Endothelial cell of umbilical vein (primary cell): ENCODE measurements around the gene GREB1. TPM values are rescaled to one million over a fixed set of nuclear protein-coding genes. Genes with fewer than 3 reads are reported as not detected.

Experiments
- BruUV-seq: library from RNA; stranded (reverse); fragments of 400-500 nt; replicated peaks from 2 replicates; lab custom pipeline; 2021; lab: Mats Ljungman, UMichigan
- CTCF ChIA-PET: fragments of 300-600, 350-600 bp; sonication (Branson Sonifier 250); formaldehyde crosslinking; loops from one replicate; lab custom pipeline; 2021; ENCODE audit warnings: antibody characterized with exemption, inconsistent platforms; lab: Charles Lee
- POLR2A ChIA-PET: fragments of 300-600, 350-600 bp; sonication (Branson Sonifier 250); formaldehyde crosslinking; loops from one replicate; lab custom pipeline; 2021; ENCODE audit warnings: antibody characterized with exemption, inconsistent platforms; lab: Charles Lee
- DNase-seq: peaks from one replicate; pipeline ENCODE4 v3.0.0-alpha.2; 2011; ENCODE audit warnings: low read depth, low spot score
- FAIRE-seq: peaks from 2 replicates; lab custom pipeline; 2011; peaks lifted over from hg19 to GRCh38; lab: Jason Lieb, UNC
- H2AFZ ChIP-seq: 2 replicates; pipeline ENCODE4 v1.6.0; 2012; ENCODE audit warnings: low read depth, low read length, control low read depth, inconsistent platforms
- H3K27ac ChIP-seq: 2 replicates; pipeline ENCODE4 v1.5.1; 2011; ENCODE audit warnings: low read depth, mild to moderate bottlenecking, control low read depth, low read length, moderate library complexity; ENCODE audit not compliant: insufficient read depth
- H3K27me3 ChIP-seq, 2 experiments: 2 replicates each; pipeline versions ENCODE4 v1.6.0 to v1.6.1; 2011; ENCODE audit warnings: low read length in 2 of 2, mixed read lengths in 1 of 2; ENCODE audit not compliant: control insufficient read depth in 2 of 2, insufficient read depth in 2 of 2
- H3K36me3 ChIP-seq, 2 experiments: 2 replicates in 1 of 2; 3 replicates in 1 of 2; pipeline ENCODE4 v1.5.1; 2011; ENCODE audit warnings: low read length in 2 of 2, mild to moderate bottlenecking in 1 of 2, moderate library complexity in 1 of 2; ENCODE audit not compliant: control insufficient read depth in 2 of 2, insufficient read depth in 2 of 2; ENCODE audit errors: extremely low read depth in 1 of 2
- H3K4me1 ChIP-seq: 3 replicates; pipeline ENCODE4 v1.5.1; 2011; ENCODE audit warnings: mild to moderate bottlenecking, low read length; ENCODE audit not compliant: control insufficient read depth, insufficient read depth; ENCODE audit errors: extremely low read depth
- H3K4me2 ChIP-seq: 2 replicates; pipeline ENCODE4 v1.6.1; 2011; ENCODE audit warnings: low read length, control low read depth, mixed read lengths; ENCODE audit not compliant: insufficient read depth
- H3K4me3 ChIP-seq, 3 experiments: fragments of 200-600 bp in 1 of 3; sonication (generic), shearing (Covaris generic) in 1 of 3; replicated peaks in 1 of 3; 2 replicates each; pipeline ENCODE4 v1.5.1; 2011 to 2016; ENCODE audit warnings: control low read depth in 3 of 3, low read length in 3 of 3, mild to moderate bottlenecking in 2 of 3, inconsistent platforms in 1 of 3, low read depth in 1 of 3, moderate library complexity in 1 of 3; ENCODE audit not compliant: insufficient read depth in 1 of 3
- H3K79me2 ChIP-seq: 2 replicates; pipeline ENCODE4 v1.6.0; 2012; ENCODE audit warnings: low read length, inconsistent platforms; ENCODE audit not compliant: control insufficient read depth, insufficient read depth
- H3K9ac ChIP-seq: replicated peaks from 2 replicates; pipeline ENCODE3; 2011; ENCODE audit warnings: low read length, control low read depth; ENCODE audit not compliant: insufficient read depth; ENCODE audit errors: extremely low read depth
- H3K9me1 ChIP-seq: replicated peaks from 3 replicates; pipeline ENCODE4 v1.6.0; 2011; ENCODE audit warnings: mild to moderate bottlenecking, low read length; ENCODE audit not compliant: control insufficient read depth, insufficient read depth; ENCODE audit errors: extremely low read depth
- H3K9me3 ChIP-seq: replicated peaks from 2 replicates; pipeline ENCODE4 v1.5.1; 2012; ENCODE audit warnings: low read length, inconsistent platforms; ENCODE audit not compliant: control insufficient read depth, insufficient read depth
- H4K20me1 ChIP-seq: replicated peaks from 2 replicates; pipeline ENCODE3; 2011; ENCODE audit warnings: mild to moderate bottlenecking, low read length; ENCODE audit not compliant: control insufficient read depth, insufficient read depth; ENCODE audit errors: extremely low read depth
- CTCF ChIP-seq, 2 donors: IDR thresholded peaks; 1 replicate in 1 of 2; 2 replicates in 1 of 2; pipeline ENCODE4 v1.5.1; 2011; ENCODE audit warnings: low read length in 2 of 2, mild to moderate bottlenecking in 2 of 2, moderate library complexity in 2 of 2, control low read depth in 1 of 2, inconsistent platforms in 1 of 2, low read depth in 1 of 2; ENCODE audit not compliant: insufficient read depth in 1 of 2; ENCODE audit errors: extremely low read depth in 1 of 2
- EZH2 ChIP-seq: IDR thresholded peaks from 2 replicates; pipeline ENCODE4 v1.6.1; 2012; ENCODE audit warnings: borderline replicate concordance, low read depth, mild to moderate bottlenecking, moderate library complexity, low read length, inconsistent platforms; ENCODE audit not compliant: severe bottlenecking
- FOS ChIP-seq: IDR thresholded peaks from 2 replicates; pipeline ENCODE4 v1.6.1; 2011; ENCODE audit warnings: mild to moderate bottlenecking, low read length, moderate library complexity, borderline replicate concordance; ENCODE audit not compliant: insufficient read depth
- GATA2 ChIP-seq: IDR thresholded peaks from 2 replicates; pipeline ENCODE4 v1.7.0; 2011; ENCODE audit warnings: low read depth, mild to moderate bottlenecking, moderate library complexity, mixed read lengths, low read length; ENCODE audit not compliant: insufficient read length, insufficient read depth
- JUN ChIP-seq: IDR thresholded peaks from 2 replicates; pipeline ENCODE4 v1.6.1; 2011; ENCODE audit warnings: borderline replicate concordance, low read depth; ENCODE audit not compliant: insufficient read length, insufficient read depth
- MYC ChIP-seq: IDR thresholded peaks from one replicate; pipeline ENCODE4 v1.6.1; 2011; ENCODE audit warnings: mild to moderate bottlenecking, low read depth, low read length
- POLR2A ChIP-seq: IDR thresholded peaks from 2 replicates; pipeline ENCODE4 v1.6.1; 2012; ENCODE audit warnings: low read depth, mild to moderate bottlenecking, control low read depth, low read length
- POLR2AphosphoS5 ChIP-seq: IDR thresholded peaks from 2 replicates; pipeline ENCODE4 v1.6.1; 2012; ENCODE audit warnings: low read depth, mild to moderate bottlenecking, control low read depth, low read length, moderate library complexity; ENCODE audit not compliant: insufficient read depth
- dilution Hi-C: fragments of 300-500 bp; cut with MboI; formaldehyde crosslinking; loops from one replicate; pipeline ENCODE4 v1.15.0; 2019; ENCODE audit warnings: low sequenced_read_pairs; ENCODE audit not compliant: extremely low pct_ligation_motif_present
- intact Hi-C: fragments of 100-400 bp; cut with micrococcal nuclease; formaldehyde crosslinking; loops from one replicate; pipeline ENCODE4 v1.10.0; 2022
- polyA plus RNA-seq, 4 experiments: library from polyadenylated mRNA; depleted of rRNA in 3 of 4; stranded (reverse) in 3 of 4; unstranded in 1 of 4; fragments of >200 nt; gene quantifications; 2 replicates each; pipeline versions ENCODE4 v1.2.1 to v1.2.3, GENCODE V29; 2011 to 2012; ENCODE audit warnings: missing spikeins in 1 of 4
- total RNA-seq: library from RNA; stranded (reverse); gene quantifications from 2 replicates; pipeline ENCODE4 v1.2.3, GENCODE V29; 2021
- TF ChIP-seq, protein P1 (sequence below): IDR thresholded peaks from 2 replicates; pipeline ENCODE4 v1.6.1; 2011; ENCODE audit not compliant: insufficient read depth, insufficient read length

Gene GREB1
- total and polyA plus RNA-seq, 2 donors (not counting 3 experiments of a cell fraction or from before 2014, with no cell fraction given), result 0.17 to 0.58 TPM

GRCh38 chr2:11674983-11675382, 141.1 kb downstream of the GREB1 start:
- no peaks in the 10 kb centered on the region for H3K9me1 ChIP-seq
- no peaks in the 10 kb centered on the region for H3K36me3 ChIP-seq
- peaks cover 10 to 12% of the 10 kb centered on the region in 2 experiments for H3K27me3 ChIP-seq
- no peak overlapping the region for H3K27ac ChIP-seq
- H2AFZ ChIP-seq, result no peak overlapping the region
- no peaks in the 10 kb centered on the region for H4K20me1 ChIP-seq
- DNase-seq, result no peak
- H3K79me2 ChIP-seq, result no peaks in the 10 kb centered on the region
- FAIRE-seq, result no peak
- ChIA-PET POLR2A (no interaction called here), CTCF (no interaction called here)
- peaks cover 4% of the 10 kb centered on the region for H3K4me1 ChIP-seq
- TF ChIP-seq, protein P1, sequence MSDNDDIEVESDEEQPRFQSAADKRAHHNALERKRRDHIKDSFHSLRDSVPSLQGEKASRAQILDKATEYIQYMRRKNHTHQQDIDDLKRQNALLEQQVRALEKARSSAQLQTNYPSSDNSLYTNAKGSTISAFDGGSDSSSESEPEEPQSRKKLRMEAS, result no peak
- no peak for TF ChIP-seq JUN
- no peak for TF ChIP-seq FOS
- no peak for TF ChIP-seq POLR2A
- TF ChIP-seq CTCF (IDR thresholded peaks at IDR 0.05; ENCODE audit: extremely low read depth in 1 of 2, insufficient read depth in 1 of 2, low read depth in 1 of 2, low read length in 2 of 2), result no peak
- no peak for TF ChIP-seq POLR2AphosphoS5
- TF ChIP-seq MYC, result no peak
- no peak for TF ChIP-seq EZH2
- no peak for TF ChIP-seq GATA2
- no peak overlapping the region for H3K4me2 ChIP-seq
- dilution Hi-C loops (no loop called here), intact Hi-C loops (no loop called here)
- no peak overlapping the region for H3K4me3 ChIP-seq
- no peak overlapping the region for H3K9ac ChIP-seq
- no peaks in the 10 kb centered on the region for H3K9me3 ChIP-seq
- BruUV-seq, result no TSS peak
